NCI-H146 treated with DMSO at 0.1 percent for 48 hours (cell line): ENCODE data around the gene CEP70.
"Not testable (repeated sequence)": the region's sequence is repeated elsewhere in the genome, so short reads cannot be mapped to it uniquely, and the experiment has no call there.

Experiments
- DNase-seq: peaks from one replicate; lab custom pipeline; 2025; ENCODE audit not compliant: unreplicated experiment; lab: John Stamatoyannopoulos, UW

Gene CEP70, protein sequence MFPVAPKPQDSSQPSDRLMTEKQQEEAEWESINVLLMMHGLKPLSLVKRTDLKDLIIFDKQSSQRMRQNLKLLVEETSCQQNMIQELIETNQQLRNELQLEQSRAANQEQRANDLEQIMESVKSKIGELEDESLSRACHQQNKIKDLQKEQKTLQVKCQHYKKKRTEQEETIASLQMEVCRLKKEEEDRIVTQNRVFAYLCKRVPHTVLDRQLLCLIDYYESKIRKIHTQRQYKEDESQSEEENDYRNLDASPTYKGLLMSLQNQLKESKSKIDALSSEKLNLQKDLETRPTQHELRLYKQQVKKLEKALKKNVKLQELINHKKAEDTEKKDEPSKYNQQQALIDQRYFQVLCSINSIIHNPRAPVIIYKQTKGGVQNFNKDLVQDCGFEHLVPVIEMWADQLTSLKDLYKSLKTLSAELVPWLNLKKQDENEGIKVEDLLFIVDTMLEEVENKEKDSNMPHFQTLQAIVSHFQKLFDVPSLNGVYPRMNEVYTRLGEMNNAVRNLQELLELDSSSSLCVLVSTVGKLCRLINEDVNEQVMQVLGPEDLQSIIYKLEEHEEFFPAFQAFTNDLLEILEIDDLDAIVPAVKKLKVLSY

GRCh38 chr3:138594150-138594934 is at the start of gene CEP70:
CEP70 (minus strand) TSS chr3:138594260; CDS start chr3:138572927, 21,333 bp downstream.
- DNase-seq: no peak

DNA sequence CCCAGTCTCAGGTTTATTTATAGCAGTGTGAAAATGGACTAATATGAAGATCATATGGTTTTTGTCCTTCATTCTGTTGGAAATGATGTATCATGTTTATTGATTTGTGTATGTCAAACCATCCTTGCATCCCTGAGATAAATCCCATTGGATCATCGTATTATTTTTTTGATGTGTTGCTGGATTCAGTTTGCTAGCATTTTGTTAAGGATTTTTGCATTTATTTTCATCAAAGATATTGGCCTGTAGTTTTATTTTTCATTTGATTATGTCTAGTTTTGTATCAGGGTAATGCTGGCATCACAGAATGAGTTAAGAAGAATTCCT is 48.8 kb upstream of the CEP70 start:
- no peak for DNase-seq

DNA sequence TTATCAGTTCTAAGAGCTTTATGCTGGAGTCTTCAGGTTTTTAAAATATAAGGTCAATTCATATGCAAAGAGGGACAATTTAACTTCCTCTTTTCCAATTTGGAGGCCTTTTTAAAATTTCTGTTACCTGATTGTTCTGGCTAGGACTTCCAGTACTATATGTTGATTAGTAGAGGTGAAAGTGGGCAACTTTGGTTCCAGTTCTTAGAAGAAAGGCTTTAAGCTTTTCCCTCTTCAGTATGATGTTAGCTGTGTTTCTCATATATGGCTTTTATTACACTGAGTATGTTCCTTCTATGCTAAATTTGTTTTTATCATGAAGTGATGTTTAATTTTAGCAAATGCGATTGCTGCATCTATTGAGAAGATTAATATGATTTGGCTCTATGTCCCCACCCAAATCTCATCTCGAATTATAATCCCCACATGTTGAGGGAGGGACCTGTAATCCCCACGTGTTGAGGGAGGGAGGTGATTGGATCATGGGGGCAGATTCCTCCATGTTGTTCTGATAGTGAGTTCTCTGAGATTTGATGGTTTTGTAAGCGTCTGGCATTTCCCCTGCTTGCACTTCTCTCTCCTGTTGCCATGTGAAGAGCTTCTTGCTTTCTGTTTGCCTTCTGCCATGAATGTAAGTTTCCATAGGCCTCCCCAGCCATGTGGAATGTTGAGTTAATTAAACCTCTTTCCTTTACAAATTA is 48.3 kb upstream of the CEP70 start:
- no peak for DNase-seq

DNA sequence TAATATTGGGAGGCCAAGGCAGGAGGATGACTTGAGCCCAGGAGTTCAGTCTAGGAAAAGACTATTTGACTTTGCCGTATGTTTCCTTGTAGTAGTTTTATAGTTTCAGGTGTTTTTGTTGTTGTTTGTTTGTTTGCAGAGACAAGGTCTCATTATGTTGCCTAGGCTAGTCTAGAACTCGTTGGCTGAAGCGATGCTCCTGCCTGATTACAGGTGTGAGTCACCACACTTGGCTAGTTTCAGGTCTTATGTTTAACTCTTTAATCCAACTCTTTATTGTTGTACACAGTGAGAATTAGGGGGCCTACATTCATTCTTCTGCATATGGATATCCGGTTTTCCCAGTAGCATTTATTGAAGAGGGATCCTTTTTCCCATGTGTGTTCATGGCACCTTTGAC is 46.5 kb upstream of the CEP70 start:
- no peak for DNase-seq

DNA sequence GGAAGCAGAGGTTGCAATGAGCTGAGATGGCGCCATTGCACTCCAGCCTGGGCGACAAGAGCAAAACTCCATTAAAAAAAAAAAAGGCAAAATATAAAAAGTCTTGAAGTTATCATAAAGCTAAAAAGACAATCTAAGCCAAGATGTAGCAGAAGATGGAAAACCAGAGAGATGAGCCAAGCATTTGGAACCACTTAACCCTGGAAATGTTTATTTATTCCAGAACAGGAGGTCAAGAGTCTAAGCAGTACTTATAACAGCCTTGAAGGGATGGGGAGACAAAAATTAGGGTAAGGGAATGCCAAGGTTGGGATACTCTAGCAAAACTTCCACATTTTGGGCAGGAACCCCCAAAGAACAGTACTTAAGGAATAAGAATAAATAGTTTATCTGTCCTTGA is 44.6 kb upstream of the CEP70 start:
- no peak for DNase-seq

DNA sequence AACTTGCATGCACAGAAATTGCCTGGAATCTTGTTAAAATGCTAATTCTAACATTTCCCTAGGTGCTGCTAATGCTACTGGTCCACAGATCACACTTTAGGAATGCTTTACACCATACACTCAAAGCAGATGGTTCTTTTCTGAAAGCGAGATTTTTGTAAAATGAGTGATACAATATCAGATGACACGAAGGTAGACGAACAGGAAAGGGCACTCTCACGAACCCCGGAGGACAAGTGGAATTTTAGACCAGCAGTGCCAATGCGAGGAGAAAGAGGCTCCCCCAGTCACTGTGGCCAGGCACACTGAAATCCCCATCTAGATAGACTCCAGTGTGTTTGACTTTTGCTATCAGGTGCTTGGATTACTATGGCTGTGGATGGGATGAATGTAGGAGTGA is 35.5 kb upstream of the CEP70 start:
- no peak for DNase-seq

- no peak for DNase-seq
Observed at GRCh38 chr3:138625707-138626365, 31.8 kb upstream of the CEP70 start.

DNA sequence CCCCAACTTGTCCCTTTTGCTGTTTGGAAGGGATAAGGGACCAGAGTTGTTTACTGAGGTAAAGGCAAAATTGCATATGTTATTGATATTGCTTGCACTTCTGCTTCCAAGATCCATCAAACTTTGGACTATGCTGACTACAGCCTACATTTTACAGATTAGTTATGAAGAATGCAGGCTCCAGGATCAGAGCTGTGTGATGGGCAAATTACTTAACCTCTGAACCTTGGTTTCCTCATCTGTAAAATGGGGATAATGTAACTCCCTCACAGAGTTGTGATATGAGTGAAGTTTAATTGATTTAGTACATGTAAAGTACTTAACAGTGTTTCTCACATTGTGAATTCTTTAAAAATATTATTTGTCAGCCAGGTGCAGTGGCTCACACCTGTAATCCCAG is 30.5 kb upstream of the CEP70 start:
- DNase-seq: no peak

- no peak for DNase-seq
Observed at GRCh38 chr3:138620431-138620830, 26.4 kb upstream of the CEP70 start.

- DNase-seq: no peak
Observed at GRCh38 chr3:138615462-138615861, 21.4 kb upstream of the CEP70 start.

GRCh38 chr3:138609898-138610266 is 15.8 kb upstream of the CEP70 start:
- no peak for DNase-seq

- peak; percentile 85 for DNase-seq
Observed at GRCh38 chr3:138608322-138609135, 14.5 kb upstream of the CEP70 start, which contains the start of gene FAIM. FAIM (plus strand) TSS chr3:138608771; CDS start chr3:138619727, 10,956 bp downstream.

DNA sequence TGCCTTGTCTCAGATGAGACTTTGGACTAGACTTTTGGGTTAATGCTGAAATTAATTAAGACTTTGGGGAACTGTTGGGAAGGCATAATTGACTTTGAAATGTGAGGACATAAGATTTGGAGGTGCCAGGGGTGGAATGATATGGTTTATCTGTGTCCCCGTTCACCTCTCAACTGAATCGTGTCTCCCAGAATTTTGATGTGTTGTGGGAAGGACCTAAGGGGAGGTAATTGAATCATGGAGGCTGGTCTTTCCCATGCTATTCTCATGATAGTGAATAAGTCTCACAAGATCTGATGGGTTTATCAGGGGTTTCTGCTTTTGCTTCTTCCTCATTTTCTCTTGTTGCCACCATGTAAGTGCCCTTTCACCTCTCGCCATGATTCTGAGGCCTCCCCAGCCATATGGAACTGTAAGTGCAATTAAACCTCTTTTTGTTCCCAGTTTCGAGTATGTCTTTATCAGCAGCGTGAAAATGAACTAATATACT is 10.1 kb upstream of the CEP70 start:
- not testable (repeated sequence) for DNase-seq

GRCh38 chr3:138601661-138602060 is 7.6 kb upstream of the CEP70 start:
- DNase-seq: not testable (repeated sequence)

GRCh38 chr3:138600100-138600745 is 6.2 kb upstream of the CEP70 start:
- DNase-seq: no peak

GRCh38 chr3:138598534-138598933 is 4.5 kb upstream of the CEP70 start:
- DNase-seq: no peak

GRCh38 chr3:138597186-138597976 is 3.3 kb upstream of the CEP70 start:
- not testable (repeated sequence) for DNase-seq

DNA sequence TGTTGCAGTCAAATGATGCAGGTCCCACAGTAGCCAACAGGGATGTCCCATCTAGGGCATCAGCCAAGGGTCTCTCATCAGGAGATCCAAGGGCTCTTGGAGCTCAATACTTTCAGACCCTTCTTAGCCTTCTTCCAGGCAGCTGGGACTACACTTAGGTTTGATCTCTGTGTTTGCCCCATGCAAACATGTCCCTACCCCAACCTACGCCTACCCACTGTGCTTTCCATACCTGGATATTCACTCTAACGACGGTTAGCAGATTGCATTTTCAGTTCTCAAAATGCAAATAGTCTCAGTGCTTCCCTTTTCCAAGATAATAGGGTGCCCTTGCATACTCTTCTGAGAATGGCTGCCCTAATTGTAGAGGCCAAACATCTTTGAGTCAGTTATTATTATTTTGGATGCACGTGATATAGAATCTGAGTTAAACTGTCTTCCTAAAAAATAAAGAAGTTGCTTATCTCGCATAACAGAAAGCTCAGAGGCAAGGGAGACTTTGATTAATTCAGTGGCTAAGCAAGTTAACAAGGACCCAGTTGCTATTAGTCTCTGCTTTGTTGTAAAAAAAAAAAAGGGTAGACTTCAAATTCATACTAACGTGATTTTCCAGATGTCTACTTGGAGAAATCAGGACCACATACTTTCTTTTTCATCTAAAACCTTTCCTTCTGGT is 1.0 kb upstream of the CEP70 start:
- DNase-seq: no peak
